Myocyte (in vitro differentiated cells): ENCODE measurements around the gene ANO8. TPM values are rescaled to one million over a fixed set of nuclear protein-coding genes. Genes with fewer than 3 reads are reported as not detected.
"Not testable (repeated sequence)": the region's sequence is repeated elsewhere in the genome, so short reads cannot be mapped to it uniquely, and the experiment has no call there.

ENCODE experiments used
- DNase-seq: peaks from one replicate; pipeline ENCODE4 v3.0.0-alpha.2; 2012; ENCODE audit warnings: low read depth
- total RNA-seq: library from RNA; depleted of rRNA; stranded (reverse); fragments of >200 nt; gene quantifications from 2 replicates; pipeline ENCODE4 v1.2.3, GENCODE V29; 2014

The ANO8 gene
- total RNA-seq, 1 donor from 2014 or later: 8.3 TPM

DNA sequence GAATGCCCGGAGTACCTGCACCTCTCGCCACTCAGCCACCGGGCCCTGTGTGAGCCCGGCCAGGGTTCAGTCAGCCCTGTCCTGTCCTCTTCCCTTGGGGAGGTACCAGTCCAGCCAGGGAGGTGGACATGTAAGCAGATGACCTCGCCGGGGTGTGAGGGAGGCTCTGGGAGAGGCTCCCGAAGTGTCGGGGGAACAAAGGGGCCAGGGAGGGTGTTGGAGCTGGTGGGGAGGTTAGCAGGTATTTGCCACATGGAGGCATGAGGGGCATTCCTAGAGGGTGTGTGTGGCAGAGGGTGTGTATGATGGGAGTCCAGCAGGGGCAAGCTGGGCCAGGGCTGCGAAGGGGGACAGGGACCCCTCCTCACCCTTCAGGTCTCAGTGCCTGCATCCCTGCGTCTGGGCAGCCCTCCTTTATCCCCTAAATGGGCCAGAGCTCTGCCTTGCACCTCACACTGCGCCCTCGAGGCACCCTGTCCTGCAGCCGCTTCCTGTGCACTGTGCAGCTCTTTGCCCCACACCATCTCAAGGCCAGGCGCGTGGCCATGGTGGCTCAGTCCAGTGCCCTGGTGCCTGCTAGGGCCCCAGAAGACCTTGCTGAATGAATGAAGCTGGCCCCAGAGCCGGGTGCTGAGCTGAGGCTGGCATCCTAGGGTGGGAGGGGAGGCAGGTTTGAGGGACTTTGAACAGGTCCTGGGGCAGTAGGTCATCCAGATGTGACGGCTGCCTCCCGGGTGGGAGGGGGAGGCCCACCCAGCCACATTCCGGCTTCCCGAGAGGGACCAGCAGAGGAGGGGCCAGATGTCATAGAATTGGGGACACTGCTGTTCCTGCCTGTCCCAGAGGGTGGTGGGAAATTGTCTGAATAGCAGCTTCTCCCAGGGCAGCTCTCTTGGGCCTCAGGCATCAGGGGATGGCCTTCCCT is 22.2 kb downstream of the ANO8 start:
- DNase-seq: no peak

DNA sequence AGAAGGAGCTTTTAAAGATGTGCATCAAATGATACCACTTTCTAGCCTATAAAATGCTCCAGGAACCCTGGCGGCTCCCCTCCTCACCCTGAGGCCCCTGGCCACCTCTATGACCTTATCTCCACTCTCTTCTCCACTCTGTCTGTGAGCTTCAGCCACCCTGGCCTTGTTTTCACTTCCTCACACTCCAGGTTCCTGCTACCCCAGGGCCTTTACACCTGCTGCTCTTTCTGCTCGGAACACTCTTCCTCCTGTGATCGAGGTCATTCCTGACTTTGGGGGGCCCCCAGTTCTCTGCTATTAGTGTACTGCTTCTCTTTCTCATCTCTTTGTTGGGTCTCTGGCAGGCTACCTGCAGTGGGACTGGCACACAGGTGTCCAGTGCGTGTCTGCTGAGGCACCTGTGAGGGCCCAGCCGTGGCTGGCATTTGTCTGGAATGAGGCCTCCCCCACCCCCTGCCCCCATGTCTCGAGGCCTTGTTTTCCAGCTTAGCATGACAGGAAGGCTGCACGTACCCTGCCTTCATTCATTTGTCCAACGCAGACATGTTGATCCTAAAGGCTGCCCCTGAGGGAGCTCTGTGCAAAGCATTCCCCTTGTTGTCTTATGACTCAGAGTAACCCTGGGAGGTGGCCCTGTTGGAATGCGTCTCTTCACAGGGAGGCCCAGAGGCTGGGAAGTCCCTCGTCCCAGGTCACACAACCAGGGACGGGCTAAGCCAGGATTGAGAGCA is 23.0 kb downstream of the ANO8 start:
- DNase-seq: peak; percentile 48

- no peak for DNase-seq
These were observed 24.6 kb downstream of the ANO8 start for GRCh38 chr19:17309965-17310461.

- DNase-seq: peak; percentile 100
These were observed 25.3 kb downstream of the ANO8 start, which contains the start of gene DDA1 for GRCh38 chr19:17309198-17309964. Gene DDA1, plus strand, starts transcription at chr19:17309563. Its CDS starts 92 bp downstream, at chr19:17309655.

GRCh38 chr19:17307876-17308377 is 26.7 kb downstream of the ANO8 start:
- no peak for DNase-seq

- DNase-seq: no peak
These were observed 28.4 kb downstream of the ANO8 start for GRCh38 chr19:17306285-17306714.

- DNase-seq: peak; percentile 99
These were observed 29.0 kb downstream of the ANO8 start, which contains the start of gene MRPL34 for GRCh38 chr19:17305517-17306284. Gene MRPL34, plus strand, starts transcription at chr19:17305872. Its CDS starts 21 bp downstream, at chr19:17305893.

DNA sequence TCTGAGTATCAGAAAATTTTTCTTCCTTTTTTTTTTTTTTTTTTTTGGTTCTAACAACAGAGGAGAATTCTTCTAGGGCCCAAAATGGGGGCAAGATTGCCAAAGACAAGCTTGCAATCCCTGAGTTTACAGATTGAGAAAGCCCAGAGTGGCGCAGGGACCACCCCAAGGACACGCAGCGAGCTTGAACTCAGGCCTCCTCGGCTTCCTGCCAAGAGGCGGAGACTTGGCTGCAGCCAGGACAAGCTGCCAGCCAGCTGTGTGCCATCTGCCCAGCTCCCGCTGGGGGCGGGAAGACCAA is 29.5 kb downstream of the ANO8 start:
- DNase-seq: no peak

GRCh38 chr19:17304386-17305215 is 30.1 kb downstream of the ANO8 start:
- DNase-seq: no peak

- no peak for DNase-seq
These were observed 30.8 kb downstream of the ANO8 start for GRCh38 chr19:17303940-17304267.

DNA sequence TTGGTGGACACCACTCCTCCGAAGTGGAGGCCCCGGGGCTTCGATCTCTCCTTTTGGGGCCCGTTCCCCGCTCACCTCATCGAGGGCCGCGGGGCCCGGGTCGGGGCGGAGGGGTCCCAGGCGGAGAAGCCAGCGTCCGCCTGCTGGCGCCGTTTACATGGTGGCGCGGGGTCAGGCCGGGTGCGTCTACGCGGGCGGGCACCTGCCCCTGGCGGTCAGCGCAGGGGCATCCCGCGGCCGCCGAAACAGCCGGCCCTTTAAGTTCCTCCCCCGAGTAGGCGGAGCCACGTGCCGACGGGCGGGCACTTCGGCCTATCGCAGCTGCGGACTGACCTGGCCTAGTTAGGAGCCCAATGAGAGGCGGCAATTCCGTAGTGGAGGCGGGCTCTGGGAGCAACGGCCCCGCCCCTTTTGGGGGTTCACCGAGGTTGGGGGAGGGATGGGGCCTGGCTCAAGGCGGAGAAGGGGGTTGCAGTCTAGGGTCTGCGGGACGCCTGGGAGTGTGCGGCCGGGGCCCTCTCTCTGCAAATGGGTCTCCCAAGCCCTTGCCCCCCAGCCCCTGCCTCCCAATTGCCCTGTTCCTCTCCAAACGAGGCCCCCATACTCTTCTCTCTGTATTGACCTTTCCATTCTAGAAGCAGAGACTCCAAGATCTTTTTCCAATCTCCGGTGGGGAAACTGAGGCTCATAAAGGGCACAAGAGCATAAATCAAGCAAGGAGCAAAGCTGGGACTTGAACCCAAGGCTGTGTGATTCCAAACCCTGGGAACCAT is 31.3 kb downstream of the ANO8 start, which contains the start of gene ABHD8:
ABHD8 (minus strand) TSS at position 259 of the 773 bp plus-strand sequence. CDS start 1,809 bp downstream, outside the sequence.
- peak; percentile 97 for DNase-seq

GRCh38 chr19:17302391-17303166 is 32.1 kb downstream of the ANO8 start:
- DNase-seq: no peak

GRCh38 chr19:17300992-17301619 is 33.5 kb downstream of the ANO8 start:
- no peak for DNase-seq

- no peak for DNase-seq
These were observed 37.7 kb downstream of the ANO8 start for GRCh38 chr19:17296976-17297375.

- DNase-seq: peak; percentile 81
These were observed 38.4 kb downstream of the ANO8 start for GRCh38 chr19:17296273-17296672.

DNA sequence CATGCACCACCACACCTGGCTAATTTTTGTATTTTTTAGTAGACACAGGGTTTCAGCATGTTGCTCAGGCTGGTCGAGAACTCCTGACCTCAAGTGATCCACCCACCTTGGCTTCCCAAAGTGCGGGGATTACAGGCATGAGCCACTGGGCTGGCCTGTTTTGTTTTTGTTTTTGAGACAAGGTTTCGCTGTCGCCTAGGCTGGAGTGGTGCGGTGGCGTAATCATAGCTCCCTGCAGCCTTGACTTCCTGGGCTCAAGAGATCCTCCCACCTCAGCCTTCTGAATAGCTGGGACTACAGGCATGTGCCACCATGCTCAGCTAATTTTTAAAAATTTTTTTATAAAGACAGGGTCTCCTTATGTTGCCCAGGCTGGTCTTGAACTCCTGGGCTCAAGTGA is 39.1 kb downstream of the ANO8 start:
- not testable (repeated sequence) for DNase-seq
